HG03064 (cell line): ENCODE measurements around the gene PABPC1L2B.
"Not testable (repeated sequence)": the region's sequence is repeated elsewhere in the genome, so short reads cannot be mapped to it uniquely, and the experiment has no call there.

Experiments
- ATAC-seq: cut with Tn5 transposase; IDR thresholded peaks from one replicate; pipeline ENCODE4 v1.9.1; 2021; ENCODE audit warnings: low read depth; ENCODE audit not compliant: unreplicated experiment

Gene PABPC1L2B

GRCh38 chrX:73002733-73003132 lies at the start of gene PABPC1L2B:
Gene PABPC1L2B, plus strand, starts transcription at chrX:73002939. Its CDS starts 704 bp downstream, at chrX:73003643.
- ATAC-seq = not testable (repeated sequence)

- ATAC-seq = not testable (repeated sequence)
Observed at GRCh38 chrX:72959971-72960370, 42.8 kb upstream of the PABPC1L2B start.

GRCh38 chrX:72971859-72972258 lies 30.9 kb upstream of the PABPC1L2B start:
- not testable (repeated sequence) for ATAC-seq

GRCh38 chrX:72974885-72975284 lies 27.9 kb upstream of the PABPC1L2B start:
- ATAC-seq = not testable (repeated sequence)

- ATAC-seq = not testable (repeated sequence)
Observed at GRCh38 chrX:72980894-72981469, 21.8 kb upstream of the PABPC1L2B start.

- ATAC-seq = not testable (repeated sequence)
Observed at GRCh38 chrX:73004032-73004431, 1.3 kb downstream of the PABPC1L2B start.

GRCh38 chrX:73021361-73022092 lies 18.8 kb downstream of the PABPC1L2B start:
- ATAC-seq = no peak

GRCh38 chrX:73022093-73022445 lies 19.3 kb downstream of the PABPC1L2B start:
- ATAC-seq = not testable (repeated sequence)

GRCh38 chrX:73028876-73029275 lies 26.1 kb downstream of the PABPC1L2B start:
- no peak for ATAC-seq
